Suprapubic skin (tissue), 3 donors: ENCODE data around the gene KRT85.

Experiments
- CTCF ChIP-seq, 2 donors: fragments of 200-600 bp in 1 of 2; fragments of 450-650 bp in 1 of 2; sonication (generic) in 1 of 2; IDR thresholded peaks; one replicate each; pipeline ENCODE4 v1.5.1; 2016 to 2019; ENCODE audit warnings: antibody characterized with exemption in 2 of 2, mild to moderate bottlenecking in 1 of 2, moderate library complexity in 1 of 2
- POLR2A ChIP-seq, 2 donors: fragments of 450-650 bp; IDR thresholded peaks; one replicate each; pipeline ENCODE4 v1.6.1; 2017; ENCODE audit warnings: antibody characterized with exemption in 2 of 2, mild to moderate bottlenecking in 2 of 2, moderate library complexity in 2 of 2

GRCh38 chr12:52378091-52378490 is 10.8 kb upstream of the KRT85 start:
- no peak for TF ChIP-seq CTCF (IDR thresholded peaks at IDR 0.05)
- no peak for TF ChIP-seq POLR2A (IDR thresholded peaks at IDR 0.05)
